HepG2 (cell line): ENCODE measurements around the gene TSNAX. TPM values are rescaled to one million over a fixed set of nuclear protein-coding genes. Genes with fewer than 3 reads are reported as not detected.

Experiments used
- ATAC-seq: fragments of 200-7000 bp; cut with Tn5 transposase; 3 replicates; pipeline ENCODE4 v1.9.1; 2020; ENCODE audit warnings: mild to moderate bottlenecking, moderate library complexity
- BruUV-seq: library from RNA; stranded (reverse); fragments of 400-500 nt; replicated peaks from 2 replicates; lab custom pipeline; 2021; lab: Mats Ljungman, UMichigan
- CTCF ChIA-PET: fragments of 300-600 bp; formaldehyde crosslinking; extraction: SDS; loops from one replicate; lab custom pipeline; 2021; ENCODE audit warnings: low total read pairs, inconsistent platforms, low intra/inter-chr PET ratio; lab: Yijun Ruan, JAX
- POLR2A ChIA-PET: fragments of 350-600 bp; sonication (Branson Sonifier 250); formaldehyde crosslinking; loops from one replicate; lab custom pipeline; 2020; ENCODE audit warnings: antibody characterized with exemption, inconsistent platforms; lab: Yijun Ruan, JAX
- DNase-seq: peaks from one replicate; pipeline ENCODE4 v3.0.0-alpha.2; 2015; ENCODE audit warnings: low spot score
- FAIRE-seq: peaks from 3 replicates; lab custom pipeline; 2011; peaks lifted over from hg19 to GRCh38; lab: Jason Lieb, UNC
- H2AFZ ChIP-seq: one replicate; pipeline ENCODE4 v1.6.1; 2011; ENCODE audit warnings: low read length, inconsistent platforms
- H3K27ac ChIP-seq: fragments of 300-600 bp; 3 replicates; pipeline ENCODE4 v1.8.0; 2011; ENCODE audit warnings: mixed run types, mild to moderate bottlenecking, mixed read lengths, low read length, inconsistent platforms; ENCODE audit not compliant: insufficient read depth; ENCODE audit errors: extremely low read length
- H3K27me3 ChIP-seq, 2 experiments: fragments of 200-600 bp in 1 of 2; 2 replicates in 1 of 2; 3 replicates in 1 of 2; pipeline versions ENCODE4 v1.6.0 to v1.8.0; 2011; ENCODE audit warnings: low read length in 2 of 2, mild to moderate bottlenecking in 2 of 2, moderate library complexity in 2 of 2, inconsistent platforms in 1 of 2; ENCODE audit not compliant: insufficient read depth in 2 of 2, control insufficient read depth in 1 of 2
- H3K36me3 ChIP-seq, 2 experiments: fragments of 200-600 bp in 1 of 2; replicated peaks in 1 of 2; 2 replicates in 1 of 2; 3 replicates in 1 of 2; pipeline versions ENCODE4 v1.5.1 to v1.8.0; 2011; ENCODE audit warnings: low read length in 2 of 2, inconsistent platforms in 1 of 2; ENCODE audit not compliant: insufficient read depth in 2 of 2, control insufficient read depth in 1 of 2
- H3K4me1 ChIP-seq: 2 replicates; pipeline ENCODE4 v1.5.1; 2012; ENCODE audit warnings: low read length, inconsistent platforms; ENCODE audit not compliant: insufficient read depth
- H3K4me2 ChIP-seq: 2 replicates; pipeline ENCODE4 v1.6.0; 2011; ENCODE audit warnings: low read depth, low read length, inconsistent platforms
- H3K4me3 ChIP-seq, 3 experiments: fragments of 200-600 bp in 1 of 3; sonication (generic), shearing (Covaris generic) in 1 of 3; replicated peaks in 1 of 3; 2 replicates each; pipeline ENCODE4 v1.5.1; 2011 to 2016; ENCODE audit warnings: low read length in 3 of 3, inconsistent platforms in 2 of 3, low read depth in 2 of 3, mild to moderate bottlenecking in 2 of 3, control low read depth in 1 of 3, mixed read lengths in 1 of 3; ENCODE audit not compliant: insufficient read depth in 1 of 3
- H3K79me2 ChIP-seq: one replicate; pipeline ENCODE4 v1.6.1; 2011; ENCODE audit warnings: low read length, inconsistent platforms; ENCODE audit not compliant: insufficient read depth
- H3K9ac ChIP-seq: 2 replicates; pipeline ENCODE4 v1.6.0; 2011; ENCODE audit warnings: mild to moderate bottlenecking, low read depth, low read length, inconsistent platforms; ENCODE audit not compliant: insufficient read depth
- H3K9me3 ChIP-seq: 2 replicates; pipeline ENCODE4 v1.5.1; 2012; ENCODE audit warnings: mild to moderate bottlenecking, low read length
- H4K20me1 ChIP-seq: 2 replicates; pipeline ENCODE4 v1.6.0; 2011; ENCODE audit warnings: inconsistent platforms, mild to moderate bottlenecking, low read length, moderate library complexity; ENCODE audit not compliant: insufficient read depth
- HMGA1 ChIP-seq: sonication (generic); formaldehyde crosslinking; conservative IDR thresholded peaks from 2 replicates; pipeline ENCODE4 v1.4.0; 2020; ENCODE audit warnings: missing genetic modification reagents
- MZF1 ChIP-seq: sonication (generic); formaldehyde crosslinking; IDR thresholded peaks from 2 replicates; pipeline ENCODE4 v1.8.1; 2023; ENCODE audit warnings: mild to moderate bottlenecking, missing genetic modification reagents, borderline replicate concordance
- NBN ChIP-seq: fragments of 450-650 bp; conservative IDR thresholded peaks from 2 replicates; pipeline ENCODE4 v1.6.1; 2017
- ZNF263 ChIP-seq: sonication (generic); formaldehyde crosslinking; IDR thresholded peaks from 2 replicates; pipeline ENCODE4 v1.4.0; 2020; ENCODE audit warnings: missing genetic modification reagents
- WGBS: methylation state at CpG from one replicate; pipeline ENCODE4 v1.1.6; 2017; ENCODE audit warnings: low lambda C conversion rate; 5-methylcytosine and 5-hydroxymethylcytosine counted together
- in situ Hi-C: cut with HindIII; loops from 2 replicates; pipeline ENCODE4 v1.10.0; 2017; ENCODE audit warnings: low pct_unique_long_range_greater_than_20kb; ENCODE audit not compliant: extremely low pct_ligation_motif_present
- intact Hi-C: fragments of 100-400 bp; cut with micrococcal nuclease; formaldehyde crosslinking; loops from one replicate; pipeline ENCODE4 v1.10.0; 2022; ENCODE audit not compliant: unreplicated experiment
- polyA plus RNA-seq, 8 experiments: library from polyadenylated mRNA; depleted of rRNA in 3 of 8; stranded (reverse) in 7 of 8; unstranded in 1 of 8; fragments of >200 nt; fragmentation: Illumina TruSeq in 4 of 8; extraction: Trizol in 4 of 8; gene quantifications; 2 replicates each; pipeline versions ENCODE4 v1.2.1 to v1.2.3, GENCODE V29; 2011 to 2016; ENCODE audit warnings: low read depth in 4 of 8, missing spikeins in 1 of 8, mixed read lengths in 1 of 8; ENCODE audit not compliant: insufficient read depth in 1 of 8
- total RNA-seq, 5 experiments: library from RNA; depleted of rRNA; stranded (reverse); fragments of >200 nt; fragmentation: Illumina TruSeq; extraction: Trizol; gene quantifications; 2 replicates each; pipeline ENCODE4 v1.2.3, GENCODE V29; 2016; ENCODE audit warnings: low read depth in 1 of 5
- TF ChIP-seq, protein P1 (sequence below): sonication (generic); formaldehyde crosslinking; IDR thresholded peaks from 2 replicates; pipeline ENCODE4 v1.5.0; 2020; ENCODE audit warnings: missing genetic modification reagents
- TF ChIP-seq, protein P2 (sequence below): sonication (generic); formaldehyde crosslinking; conservative IDR thresholded peaks from 2 replicates; pipeline ENCODE4 v1.4.0; 2020; ENCODE audit warnings: missing genetic modification reagents
- TF ChIP-seq, protein P3 (sequence below): sonication (generic); formaldehyde crosslinking; IDR thresholded peaks from 2 replicates; pipeline ENCODE4 v1.8.1; 2023; ENCODE audit warnings: missing genetic modification reagents, inconsistent platforms, borderline replicate concordance
- TF ChIP-seq, protein P4 (sequence below): sonication (generic); formaldehyde crosslinking; IDR thresholded peaks from 2 replicates; pipeline ENCODE4 v1.4.0; 2020; ENCODE audit warnings: missing genetic modification reagents

TSNAX gene
- total and polyA plus RNA-seq, 2 of the 13 experiments (the other 11 are each of a cell fraction or from before 2014, with no cell fraction given), result 13.2 to 46.2 TPM

DNA sequence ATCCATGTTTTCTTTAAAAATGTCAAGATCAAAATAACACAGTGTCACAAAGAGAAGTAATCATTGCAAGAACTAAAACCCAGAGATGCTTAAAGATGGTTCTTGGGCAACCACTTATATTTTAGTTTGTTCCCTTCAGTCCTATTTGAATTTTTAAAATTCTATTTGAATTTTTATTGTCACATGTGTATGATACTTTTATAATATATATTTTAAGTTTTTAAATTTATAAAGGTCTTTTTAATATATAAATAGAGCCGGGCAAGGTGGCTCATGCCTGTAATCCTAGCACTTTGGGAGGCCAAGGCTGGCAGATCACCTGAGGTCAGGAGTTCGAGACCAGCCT lies 75.8 kb downstream of the TSNAX start:
- H3K79me2 ChIP-seq, result no peaks in the 10 kb centered on the region
- 30% methylated on average over 2 of the region's 2 CpGs for WGBS
- H3K4me2 ChIP-seq, result peak overlapping the region; percentile 98
- POLR2A ChIA-PET, result no interaction called here
- no peak overlapping the region for H3K4me3 ChIP-seq
- H3K9me3 ChIP-seq, result no peaks in the 10 kb centered on the region
- no peak overlapping the region for H2AFZ ChIP-seq
- TF ChIP-seq HMGA1 (no peak), MZF1 (no peak), NBN (no peak), ZNF263 (CRISPR knock-in tag) (no peak)
- TF ChIP-seq, protein P1, sequence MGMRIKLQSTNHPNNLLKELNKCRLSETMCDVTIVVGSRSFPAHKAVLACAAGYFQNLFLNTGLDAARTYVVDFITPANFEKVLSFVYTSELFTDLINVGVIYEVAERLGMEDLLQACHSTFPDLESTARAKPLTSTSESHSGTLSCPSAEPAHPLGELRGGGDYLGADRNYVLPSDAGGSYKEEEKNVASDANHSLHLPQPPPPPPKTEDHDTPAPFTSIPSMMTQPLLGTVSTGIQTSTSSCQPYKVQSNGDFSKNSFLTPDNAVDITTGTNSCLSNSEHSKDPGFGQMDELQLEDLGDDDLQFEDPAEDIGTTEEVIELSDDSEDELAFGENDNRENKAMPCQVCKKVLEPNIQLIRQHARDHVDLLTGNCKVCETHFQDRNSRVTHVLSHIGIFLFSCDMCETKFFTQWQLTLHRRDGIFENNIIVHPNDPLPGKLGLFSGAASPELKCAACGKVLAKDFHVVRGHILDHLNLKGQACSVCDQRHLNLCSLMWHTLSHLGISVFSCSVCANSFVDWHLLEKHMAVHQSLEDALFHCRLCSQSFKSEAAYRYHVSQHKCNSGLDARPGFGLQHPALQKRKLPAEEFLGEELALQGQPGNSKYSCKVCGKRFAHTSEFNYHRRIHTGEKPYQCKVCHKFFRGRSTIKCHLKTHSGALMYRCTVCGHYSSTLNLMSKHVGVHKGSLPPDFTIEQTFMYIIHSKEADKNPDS (CRISPR knock-in tag), result no peak
- TF ChIP-seq, protein P2, sequence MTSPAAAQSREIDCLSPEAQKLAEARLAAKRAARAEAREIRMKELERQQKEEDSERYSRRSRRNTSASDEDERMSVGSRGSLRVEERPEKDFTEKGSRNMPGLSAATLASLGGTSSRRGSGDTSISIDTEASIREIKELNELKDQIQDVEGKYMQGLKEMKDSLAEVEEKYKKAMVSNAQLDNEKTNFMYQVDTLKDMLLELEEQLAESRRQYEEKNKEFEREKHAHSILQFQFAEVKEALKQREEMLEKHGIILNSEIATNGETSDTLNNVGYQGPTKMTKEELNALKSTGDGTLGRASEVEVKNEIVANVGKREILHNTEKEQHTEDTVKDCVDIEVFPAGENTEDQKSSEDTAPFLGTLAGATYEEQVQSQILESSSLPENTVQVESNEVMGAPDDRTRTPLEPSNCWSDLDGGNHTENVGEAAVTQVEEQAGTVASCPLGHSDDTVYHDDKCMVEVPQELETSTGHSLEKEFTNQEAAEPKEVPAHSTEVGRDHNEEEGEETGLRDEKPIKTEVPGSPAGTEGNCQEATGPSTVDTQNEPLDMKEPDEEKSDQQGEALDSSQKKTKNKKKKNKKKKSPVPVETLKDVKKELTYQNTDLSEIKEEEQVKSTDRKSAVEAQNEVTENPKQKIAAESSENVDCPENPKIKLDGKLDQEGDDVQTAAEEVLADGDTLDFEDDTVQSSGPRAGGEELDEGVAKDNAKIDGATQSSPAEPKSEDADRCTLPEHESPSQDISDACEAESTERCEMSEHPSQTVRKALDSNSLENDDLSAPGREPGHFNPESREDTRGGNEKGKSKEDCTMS (CRISPR knock-in tag), result no peak
- TF ChIP-seq, protein P3, sequence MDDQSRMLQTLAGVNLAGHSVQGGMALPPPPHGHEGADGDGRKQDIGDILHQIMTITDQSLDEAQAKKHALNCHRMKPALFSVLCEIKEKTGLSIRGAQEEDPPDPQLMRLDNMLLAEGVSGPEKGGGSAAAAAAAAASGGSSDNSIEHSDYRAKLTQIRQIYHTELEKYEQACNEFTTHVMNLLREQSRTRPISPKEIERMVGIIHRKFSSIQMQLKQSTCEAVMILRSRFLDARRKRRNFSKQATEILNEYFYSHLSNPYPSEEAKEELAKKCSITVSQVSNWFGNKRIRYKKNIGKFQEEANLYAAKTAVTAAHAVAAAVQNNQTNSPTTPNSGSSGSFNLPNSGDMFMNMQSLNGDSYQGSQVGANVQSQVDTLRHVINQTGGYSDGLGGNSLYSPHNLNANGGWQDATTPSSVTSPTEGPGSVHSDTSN (CRISPR knock-in tag), result no peak
- TF ChIP-seq, protein P4, sequence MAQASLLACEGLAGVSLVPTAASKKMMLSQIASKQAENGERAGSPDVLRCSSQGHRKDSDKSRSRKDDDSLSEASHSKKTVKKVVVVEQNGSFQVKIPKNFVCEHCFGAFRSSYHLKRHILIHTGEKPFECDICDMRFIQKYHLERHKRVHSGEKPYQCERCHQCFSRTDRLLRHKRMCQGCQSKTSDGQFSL, result no peak
- TF ChIP-seq, all 625 proteins: peak for 0
- intact Hi-C loops, result loop anchor here (1.0 kb wide), 2 partner anchors 87 to 289 kb away; no protein-coding TSS in a partner anchor
- Histone ChIP-seq H3K36me3 (no peaks in the 10 kb centered on the region), H3K27me3 (no peaks in the 10 kb centered on the region), H3K4me1 (peaks cover 12% of the 10 kb centered on the region; the same call in 1 of the 2 replicates), H3K27ac (no peak overlapping the region), H4K20me1 (no peaks in the 10 kb centered on the region), H3K9ac (no peak overlapping the region)
- ATAC-seq (no peak), FAIRE-seq (no peak), DNase-seq (no peak)
- no TSS peak for BruUV-seq
- in situ Hi-C loops, result loop anchor here (5.0 kb wide), 1 partner anchor 247 kb away; no protein-coding TSS in a partner anchor
- CTCF ChIA-PET, result interaction anchor here (0.7 to 2.0 kb wide), 3 partner anchors 14 to 289 kb away, joined by 3 to 15 read pairs (median 10); no protein-coding TSS in a partner anchor
